CD1c-positive myeloid dendritic cell (primary cell): ENCODE data around the gene SH3TC1.

Experiments
- DNase-seq: peaks from one replicate; pipeline ENCODE4 v3.0.0-alpha.2; 2016; ENCODE audit errors: extremely low spot score

Gene SH3TC1

GRCh38 chr4:8286719-8287342, 87.7 kb downstream of the SH3TC1 start:
- DNase-seq, result no peak

DNA sequence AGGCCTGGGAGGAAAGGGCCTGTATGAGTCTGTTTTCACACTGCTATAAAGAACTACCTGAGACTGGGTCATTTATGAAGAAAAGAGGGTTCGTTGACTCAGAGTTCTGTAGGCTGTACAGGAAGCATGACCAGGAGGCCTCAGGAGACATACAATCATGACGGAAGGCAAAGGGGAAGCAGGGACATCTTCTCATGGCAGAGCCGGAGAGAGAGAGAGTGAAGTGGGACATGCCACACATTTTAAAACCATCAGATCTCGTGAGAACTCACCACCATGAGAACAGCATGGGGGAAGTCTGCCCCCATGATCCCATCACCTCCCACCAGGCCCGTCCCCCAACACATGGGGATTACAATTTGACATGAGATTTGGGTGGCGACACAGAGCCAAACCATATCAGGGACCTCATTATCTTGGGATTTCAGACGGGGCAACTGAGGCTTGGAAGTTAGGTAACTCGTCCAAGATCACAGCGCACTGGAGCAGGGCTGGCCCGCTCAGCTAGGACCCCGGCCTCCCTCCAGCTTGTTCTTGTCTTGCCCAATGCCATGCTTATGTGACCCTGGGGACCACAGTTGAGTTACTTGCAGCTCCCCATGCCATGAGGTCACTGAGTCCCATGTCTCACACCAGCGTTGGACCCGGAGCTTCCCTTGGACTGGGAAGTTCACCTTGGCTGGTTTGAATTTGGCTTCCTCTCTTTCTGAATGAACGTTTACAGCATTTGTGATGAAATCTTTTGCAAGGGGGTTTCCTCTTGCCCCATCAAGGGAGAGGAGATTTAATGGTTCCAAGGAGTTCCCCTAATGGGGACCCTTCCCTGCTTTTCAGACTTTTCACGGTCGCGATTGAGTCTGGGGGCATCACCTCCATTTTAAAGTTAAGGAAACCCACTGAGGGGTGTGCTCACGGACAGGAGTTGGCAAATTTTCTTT, 88.5 kb downstream of the SH3TC1 start:
- DNase-seq, result peak; percentile 18

DNA sequence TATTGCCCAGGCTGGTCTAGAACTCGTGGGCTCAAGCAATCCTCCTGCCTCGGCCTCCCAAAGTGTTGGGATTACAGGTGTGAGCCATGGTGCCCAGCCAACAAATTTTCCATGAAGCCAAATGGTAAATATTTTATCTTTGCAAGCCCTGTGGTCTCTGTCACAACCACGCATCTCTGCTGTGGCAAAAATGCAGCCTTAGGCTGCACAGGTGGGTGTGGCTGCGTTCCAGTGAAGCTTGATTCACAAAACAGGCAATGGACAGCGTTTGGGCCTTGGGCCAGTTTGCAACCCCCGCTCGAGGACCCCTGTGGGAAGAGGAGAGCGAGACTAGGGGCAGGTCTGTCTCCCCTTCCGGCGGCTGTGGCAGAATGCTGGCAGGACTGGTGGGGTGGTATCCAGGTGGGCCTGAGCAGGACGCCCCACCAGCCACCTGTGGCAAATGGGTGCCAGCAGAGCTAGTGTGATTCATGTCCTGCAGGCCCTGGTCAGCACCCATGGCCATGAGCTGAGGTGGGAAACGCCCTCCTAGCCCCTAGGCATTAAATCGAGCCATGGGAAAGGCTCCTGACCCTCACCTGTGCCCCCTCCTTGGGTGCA, 90.2 kb downstream of the SH3TC1 start:
- no peak for DNase-seq

DNA sequence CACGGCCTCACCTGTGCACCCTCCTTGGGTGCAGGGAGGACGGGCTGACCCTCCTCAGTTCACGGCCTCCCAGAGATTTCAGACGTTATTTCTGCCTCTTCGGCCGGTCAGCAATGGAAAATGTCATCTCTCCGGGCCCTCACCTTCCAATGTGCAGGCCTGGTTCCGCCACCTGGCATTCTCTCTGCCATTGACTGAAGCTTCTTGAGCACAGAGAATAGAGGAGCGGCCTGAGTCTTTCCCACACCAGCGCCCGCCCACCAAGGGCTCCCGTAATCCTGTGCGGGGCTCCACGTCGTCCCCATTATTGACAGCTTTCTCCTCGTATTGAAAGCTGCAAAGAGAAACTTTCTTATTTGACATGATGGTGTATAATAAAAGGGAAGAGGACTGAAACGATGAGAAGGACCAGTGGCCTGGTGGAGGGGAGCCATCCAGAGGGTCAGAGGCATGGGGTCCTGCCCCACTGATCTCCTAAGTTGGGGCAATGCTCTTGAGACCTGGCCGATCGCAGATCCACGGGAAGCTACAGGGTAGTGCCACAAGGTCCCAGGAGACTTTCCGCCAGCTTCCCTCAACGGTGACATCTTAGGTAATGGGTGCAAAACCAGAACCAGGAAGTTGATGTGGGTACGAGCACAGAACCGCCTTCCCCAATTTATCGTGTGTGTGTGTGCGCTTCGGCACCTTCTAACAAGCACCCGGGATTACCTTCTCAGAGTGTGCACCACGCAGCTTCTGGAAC, 91.0 kb downstream of the SH3TC1 start:
- no peak for DNase-seq

DNA sequence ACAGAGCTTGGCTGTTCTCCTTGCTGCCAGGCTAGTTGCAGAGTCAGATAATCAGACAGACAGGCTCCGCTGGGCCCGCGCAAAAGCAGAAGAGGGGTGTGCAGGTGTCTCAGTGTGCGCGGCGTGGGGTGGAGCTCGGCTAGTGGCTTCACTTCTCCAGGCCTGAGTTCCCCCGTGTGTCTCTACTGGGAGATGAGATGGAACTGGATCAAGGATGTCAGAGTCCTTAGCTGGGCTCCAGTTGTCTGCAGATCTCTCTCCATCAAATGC, 91.5 kb downstream of the SH3TC1 start:
- DNase-seq, result no peak
